GM18498 (cell line): ENCODE results near the gene PKD1.
"Not testable (repeated sequence)": the region's sequence is repeated elsewhere in the genome, so short reads cannot be mapped to it uniquely, and the experiment has no call there.

Experiments used
- ATAC-seq: cut with Tn5 transposase; IDR thresholded peaks from one replicate; pipeline ENCODE4 v1.9.1; 2021; ENCODE audit warnings: mild to moderate bottlenecking, moderate library complexity; ENCODE audit not compliant: unreplicated experiment

The PKD1 gene

DNA sequence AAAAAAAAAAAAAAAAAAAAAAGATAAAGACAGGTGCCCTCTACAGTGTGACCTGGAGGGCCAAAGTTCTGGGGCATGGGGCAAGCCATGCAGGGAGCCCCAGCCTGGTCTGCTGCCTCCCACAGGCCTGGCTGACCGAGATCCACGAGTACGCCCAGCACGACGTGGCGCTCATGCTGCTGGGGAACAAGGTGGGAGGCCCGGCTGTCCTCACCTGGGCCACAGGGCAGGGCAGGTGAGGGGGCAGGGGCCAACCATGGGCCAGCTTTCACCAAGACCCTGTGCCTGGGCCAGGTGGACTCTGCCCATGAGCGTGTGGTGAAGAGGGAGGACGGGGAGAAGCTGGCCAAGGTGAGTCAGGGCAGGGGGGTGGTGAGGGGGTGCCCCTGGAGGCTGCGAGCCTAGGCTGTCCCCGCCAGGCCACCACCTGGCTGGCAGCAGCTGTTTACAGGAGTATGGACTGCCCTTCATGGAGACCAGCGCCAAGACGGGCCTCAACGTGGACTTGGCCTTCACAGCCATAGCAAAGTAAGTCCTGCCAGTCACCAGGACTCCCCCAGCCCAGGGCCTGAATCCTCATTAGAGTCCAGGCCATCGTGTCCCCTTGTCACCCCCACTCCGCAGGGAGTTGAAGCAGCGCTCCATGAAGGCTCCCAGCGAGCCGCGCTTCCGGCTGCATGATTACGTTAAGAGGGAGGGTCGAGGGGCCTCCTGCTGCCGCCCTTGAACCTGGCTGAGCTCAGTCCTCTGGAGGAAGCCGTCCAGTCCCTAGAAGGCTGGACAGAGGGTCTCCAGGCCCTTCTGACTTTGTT lies 17.2 kb upstream of the PKD1 start:
- no peak for ATAC-seq

DNA sequence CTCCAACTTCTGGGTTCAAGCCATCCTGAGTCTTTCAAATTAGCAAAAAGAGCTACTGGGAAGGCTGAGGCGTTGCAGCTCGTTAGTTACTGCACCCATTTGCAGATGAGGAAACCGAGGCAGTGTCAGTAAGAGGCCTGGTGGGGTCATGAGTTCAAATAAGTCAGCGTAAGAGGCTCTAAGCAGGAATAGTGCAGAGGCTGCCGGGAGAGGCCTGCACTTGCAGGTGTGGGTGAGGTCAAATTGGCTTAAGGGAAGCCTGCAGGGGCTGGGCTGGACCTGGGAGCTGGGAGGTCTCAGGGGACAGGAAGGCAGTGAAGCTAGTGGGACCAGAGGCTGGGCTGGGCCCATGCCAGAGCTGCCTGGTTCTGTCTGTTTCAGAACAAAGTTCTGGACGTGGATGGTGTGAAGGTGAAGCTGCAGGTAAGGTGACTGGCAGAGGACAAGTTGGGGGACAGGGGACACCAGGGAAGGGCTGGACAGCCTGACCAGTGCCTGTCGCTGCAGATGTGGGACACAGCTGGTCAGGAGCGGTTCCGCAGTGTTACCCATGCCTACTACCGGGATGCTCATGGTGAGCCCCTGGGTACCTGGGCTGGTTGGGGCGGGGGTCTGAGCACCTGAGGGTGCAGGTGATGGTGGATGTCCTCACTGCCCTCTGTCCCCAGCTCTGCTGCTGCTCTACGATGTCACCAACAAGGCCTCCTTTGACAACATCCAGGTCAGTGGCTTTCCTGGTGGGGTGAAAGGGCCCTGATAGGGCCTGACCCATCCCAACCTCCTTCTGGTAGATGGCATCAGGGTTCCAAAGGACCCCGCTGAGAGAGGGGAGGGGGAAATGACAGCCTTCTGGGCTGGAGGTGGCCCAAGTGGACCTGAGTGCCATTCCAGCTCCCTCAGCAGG lies 15.7 kb upstream of the PKD1 start:
- ATAC-seq: no peak

DNA sequence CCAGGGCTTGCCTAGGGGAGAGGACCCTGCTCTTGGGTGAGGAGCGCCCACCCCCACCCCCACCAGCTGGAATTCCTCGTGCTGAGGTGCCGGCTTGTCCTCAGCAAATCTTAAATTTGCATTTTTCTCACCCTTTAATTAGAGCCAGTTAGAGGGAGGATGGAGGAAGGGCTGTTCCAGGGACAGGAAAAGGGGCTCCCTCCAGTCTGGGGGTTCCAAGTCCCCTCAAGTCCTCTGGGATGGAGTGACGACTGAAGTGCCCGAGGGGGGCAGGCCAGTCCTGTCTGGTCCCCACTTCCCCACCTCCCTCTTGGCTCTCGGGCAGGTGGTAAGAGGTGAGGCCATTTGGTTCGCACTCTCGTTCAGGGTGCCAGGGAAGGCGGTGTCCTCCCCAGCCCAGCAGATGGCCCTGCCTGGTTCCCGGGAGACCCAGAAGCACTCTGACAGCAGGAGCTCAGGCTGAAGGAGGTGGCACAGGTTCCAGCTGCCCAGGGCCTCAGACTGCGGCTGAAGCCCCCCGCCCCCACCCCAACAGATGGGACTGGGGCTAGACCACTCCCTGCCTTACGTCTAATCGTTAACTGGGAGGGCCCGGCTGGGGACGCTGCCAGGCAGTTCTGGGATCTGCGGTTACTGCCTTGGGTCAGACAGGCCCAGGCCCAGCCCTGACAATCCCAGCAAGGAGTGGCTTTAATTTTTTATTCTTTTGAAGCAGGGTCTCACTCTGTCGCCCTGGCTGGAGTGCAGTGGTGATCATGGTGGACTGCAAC lies 14.9 kb upstream of the PKD1 start:
- ATAC-seq: no peak

DNA sequence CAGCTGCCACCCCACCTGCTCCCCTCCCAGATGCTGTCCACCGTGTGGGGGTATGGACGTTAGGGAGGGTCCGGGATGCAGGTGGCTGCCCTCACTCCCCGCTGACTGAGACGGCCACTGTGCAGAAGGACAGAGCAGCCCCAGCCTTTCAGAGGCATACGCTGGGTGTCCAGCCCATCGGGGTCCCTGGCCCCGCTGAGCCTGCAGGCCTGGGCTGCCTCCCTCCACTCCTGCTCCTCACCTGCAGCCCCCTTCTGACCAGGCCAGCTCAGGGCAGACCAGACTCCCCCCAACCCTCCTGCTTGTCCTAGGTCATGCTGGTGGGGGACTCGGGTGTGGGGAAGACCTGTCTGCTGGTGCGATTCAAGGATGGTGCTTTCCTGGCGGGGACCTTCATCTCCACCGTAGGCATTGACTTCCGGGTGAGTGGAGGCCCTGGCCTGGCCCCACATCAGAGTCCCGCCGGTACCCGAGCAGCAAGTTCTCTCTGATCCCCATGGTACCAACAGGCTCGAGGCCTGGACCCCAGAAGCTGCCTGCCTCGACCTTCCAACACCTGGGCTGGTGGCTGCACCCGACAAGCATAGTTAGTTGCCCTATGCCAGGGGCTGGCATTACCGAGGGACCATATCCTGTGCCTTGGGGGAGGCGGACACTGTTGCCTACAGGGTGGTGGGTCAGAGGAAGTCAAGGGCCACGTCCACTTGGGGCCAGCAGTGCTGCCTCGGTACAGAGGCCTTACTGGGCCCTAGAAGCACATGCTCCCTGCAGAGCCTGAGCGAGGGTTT lies 14.1 kb upstream of the PKD1 start:
- ATAC-seq: no peak

DNA sequence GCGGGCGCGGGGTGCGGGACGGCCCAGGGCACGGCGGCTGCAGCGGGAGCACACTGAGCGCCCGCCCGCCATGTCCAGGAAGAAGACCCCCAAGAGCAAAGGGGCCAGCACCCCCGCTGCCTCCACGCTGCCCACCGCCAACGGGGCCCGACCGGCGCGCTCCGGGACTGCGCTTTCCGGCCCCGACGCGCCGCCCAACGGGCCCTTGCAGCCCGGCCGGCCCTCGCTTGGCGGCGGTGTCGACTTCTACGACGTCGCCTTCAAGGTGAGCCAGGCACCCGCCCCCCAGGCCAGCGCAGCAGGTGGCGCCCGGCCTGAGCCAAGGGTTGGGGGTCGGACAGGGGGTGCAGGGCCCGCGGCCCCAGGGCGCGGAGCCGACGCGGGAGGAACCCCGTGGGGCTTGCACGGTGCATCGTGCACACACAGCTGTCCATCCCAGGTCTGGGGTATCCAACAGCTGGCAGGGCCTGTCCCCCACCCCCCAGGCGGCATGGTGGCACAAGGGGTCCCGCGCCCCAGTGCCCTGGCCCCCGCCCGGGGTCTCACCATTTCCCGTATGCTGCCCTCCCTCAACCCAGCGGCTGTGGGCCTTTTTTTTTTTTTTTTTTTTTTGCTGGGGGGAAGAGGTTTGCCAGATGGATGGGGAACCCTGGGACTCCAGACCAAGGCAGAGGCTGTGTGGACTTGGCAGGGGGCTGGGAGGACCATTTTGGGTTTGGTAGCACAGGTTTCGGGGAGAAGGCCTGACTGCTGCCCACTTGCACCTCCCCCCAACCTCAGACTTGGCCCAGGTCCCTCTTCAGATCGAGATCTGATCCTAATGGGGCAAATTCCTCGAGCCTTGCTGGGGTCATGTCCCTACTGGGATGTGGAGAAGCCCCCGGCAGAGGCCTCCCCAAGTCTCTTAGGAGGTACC lies 13.3 kb upstream of the PKD1 start:
- ATAC-seq: no peak

DNA sequence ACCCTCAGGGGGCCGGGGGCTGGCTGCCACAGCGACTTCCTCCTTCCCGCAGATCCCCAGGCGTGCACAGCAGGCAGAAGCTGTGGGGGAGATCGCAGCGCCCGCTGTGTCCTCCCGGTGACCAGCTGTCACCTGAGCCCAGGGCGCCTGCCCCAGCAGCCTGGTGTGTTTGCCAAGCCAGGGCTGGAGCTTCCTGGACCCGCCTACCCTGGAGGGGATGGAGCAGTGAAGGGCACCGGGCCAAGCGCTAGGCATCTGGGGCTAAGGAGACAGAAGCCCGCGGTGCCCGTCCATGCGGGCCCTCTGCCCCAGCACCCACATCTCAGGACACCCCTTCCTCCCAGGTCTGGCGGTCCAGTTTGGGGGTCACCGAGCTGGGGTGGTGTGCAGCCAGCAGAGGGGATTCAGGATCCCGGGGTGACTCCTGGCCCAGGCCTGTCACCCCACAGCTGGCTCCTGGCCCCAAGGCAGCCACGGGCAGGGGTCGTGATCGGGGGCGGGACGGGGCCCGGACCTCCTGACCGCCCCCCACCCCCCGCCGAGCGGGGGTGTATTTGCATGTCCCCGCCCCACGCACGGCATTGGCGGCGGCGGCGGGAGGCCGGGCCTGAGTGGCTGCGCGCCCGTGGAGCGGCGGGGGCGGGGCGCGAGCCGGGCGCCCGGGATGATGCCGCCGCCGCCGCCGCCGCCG lies 12.4 kb upstream of the PKD1 start, which contains the start of gene RAB26:
Gene RAB26 (plus strand): TSS at position 645 of the 691 bp plus-strand sequence. CDS start 159 bp downstream, outside the sequence.
- ATAC-seq: no peak

DNA sequence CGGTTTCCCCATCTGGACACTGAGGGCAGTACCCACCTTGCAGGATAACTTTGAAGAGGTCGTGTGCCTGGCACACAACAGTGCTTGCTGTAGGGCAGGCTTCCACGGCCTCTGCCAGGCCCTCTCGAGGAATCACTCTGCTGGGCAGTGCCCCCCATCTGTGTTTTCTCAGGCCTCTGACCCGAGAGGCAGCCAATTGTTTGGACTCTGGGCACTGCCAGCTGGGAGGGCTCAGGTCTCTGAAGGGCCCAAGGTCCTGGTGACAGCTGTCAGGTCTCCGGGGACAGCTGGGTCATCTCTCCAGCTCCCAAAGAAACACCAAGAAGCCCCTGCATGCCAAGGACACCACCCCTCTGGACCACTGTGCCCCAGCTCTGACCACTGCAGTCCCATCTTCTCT lies 11.7 kb upstream of the PKD1 start:
- ATAC-seq: no peak

DNA sequence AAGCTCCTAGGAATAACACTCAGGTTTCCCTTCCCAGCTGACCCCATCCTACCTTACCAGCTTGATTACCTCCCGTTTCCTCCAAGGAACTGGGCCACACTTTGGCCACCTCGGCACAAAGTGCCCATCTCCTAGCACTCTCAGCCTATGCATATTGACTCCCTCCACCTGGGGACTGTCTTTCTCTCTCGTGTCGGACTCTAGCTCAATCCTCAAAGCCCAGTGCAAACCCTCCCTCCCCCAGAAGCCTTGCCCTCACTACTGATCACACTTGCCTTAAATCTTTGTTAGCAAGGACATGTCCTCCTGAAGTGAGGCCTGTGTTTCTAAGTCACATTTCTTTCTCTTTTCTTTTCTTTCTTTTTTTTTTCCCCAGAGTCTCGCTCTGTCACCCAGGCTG lies 10.1 kb upstream of the PKD1 start:
- ATAC-seq: no peak

DNA sequence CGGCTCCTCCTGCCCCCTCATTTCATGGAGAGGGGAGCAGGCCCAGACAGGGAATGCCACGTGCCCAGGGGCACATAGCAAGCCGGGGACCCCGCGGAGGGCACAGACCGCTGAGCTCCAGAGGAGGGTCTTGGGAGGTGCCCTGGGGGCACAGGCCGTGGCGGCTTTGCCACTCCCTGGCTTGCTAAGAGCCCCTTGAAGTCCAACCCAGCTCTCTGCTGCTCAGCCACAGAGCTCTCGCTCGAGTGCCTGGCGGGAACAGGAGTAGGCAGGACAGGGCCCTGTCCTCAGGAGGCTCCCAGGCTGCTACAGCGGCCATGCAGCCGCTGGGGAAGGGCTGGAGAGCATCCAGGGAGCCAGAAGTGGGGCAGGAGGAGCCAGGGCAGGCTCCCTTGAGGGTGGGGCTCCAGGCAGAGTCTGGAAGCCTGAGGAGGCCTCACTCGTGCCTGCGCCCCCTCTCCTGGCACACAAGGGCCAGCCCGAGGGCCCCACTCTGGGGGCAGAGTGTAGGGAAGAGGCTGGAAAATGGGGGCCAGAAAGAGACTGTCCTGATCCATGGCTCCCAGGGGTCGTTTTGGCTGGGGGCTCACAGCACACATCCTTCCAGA lies 8.3 kb upstream of the PKD1 start:
- ATAC-seq: no peak

DNA sequence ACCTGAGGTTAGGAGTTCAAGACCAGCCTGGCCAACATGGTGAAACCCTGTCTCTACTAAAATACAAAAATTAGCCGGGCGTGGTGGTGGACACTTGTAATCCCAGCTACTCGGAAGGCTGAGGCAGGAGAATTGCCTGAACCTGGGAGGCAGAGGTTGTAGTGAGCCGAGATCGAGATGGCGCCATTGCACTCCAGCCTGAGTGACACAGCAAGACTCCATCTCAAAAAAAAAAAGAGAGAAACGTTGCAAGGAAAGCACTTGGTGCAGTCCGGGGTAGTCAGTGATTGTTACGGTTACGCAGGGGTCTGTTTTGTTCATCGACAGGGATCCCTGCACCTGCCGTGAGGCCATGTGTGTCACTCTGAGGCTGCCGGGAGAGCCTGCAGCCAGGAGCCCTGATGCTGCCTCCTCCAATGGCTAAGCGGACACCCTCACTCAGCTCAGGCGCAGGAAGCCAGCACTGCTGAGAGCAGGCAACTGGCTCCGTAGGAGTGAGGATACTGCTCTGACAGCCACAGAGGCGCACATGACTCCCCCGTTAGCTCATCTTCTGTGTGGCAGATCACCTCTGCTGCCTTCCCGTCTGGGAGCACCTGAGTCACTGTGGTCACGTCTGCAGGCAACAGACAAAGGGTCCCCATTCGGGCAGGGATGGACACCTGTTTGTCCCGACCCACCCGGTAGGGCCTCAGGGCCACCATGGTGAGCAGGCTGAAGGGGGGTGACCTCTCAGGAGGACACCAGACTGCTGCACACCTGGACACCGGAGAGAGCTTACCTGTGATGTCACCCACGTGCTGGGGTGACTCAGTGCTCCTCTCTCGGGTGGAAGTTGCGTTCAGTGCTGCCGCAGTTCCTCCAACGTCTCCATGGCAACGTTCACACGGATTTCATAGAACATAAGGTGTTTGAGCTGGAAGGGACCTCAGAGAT lies 7.5 kb upstream of the PKD1 start:
- no peak for ATAC-seq

DNA sequence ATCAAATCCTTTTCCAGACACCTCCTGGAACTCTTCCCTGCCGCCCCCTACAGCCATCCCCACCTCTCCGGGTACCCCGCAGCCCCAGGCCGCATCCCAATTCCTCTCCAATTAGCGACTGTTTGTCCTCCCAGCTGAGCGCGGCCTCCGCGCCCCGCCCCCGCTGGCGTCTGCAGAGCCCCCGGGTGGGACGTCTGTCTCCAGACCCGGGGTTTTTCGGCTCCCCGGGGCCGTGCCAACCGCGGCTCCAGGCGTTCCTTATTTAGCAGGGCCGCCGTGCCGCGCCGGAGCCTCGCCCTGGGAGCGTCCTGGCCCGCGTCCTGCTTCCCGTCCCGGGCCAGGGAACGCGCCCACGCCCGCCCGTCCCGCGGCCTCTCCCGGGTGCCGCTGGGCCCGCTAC lies 627 bp downstream of the PKD1 start:
- ATAC-seq: not testable (repeated sequence)

DNA sequence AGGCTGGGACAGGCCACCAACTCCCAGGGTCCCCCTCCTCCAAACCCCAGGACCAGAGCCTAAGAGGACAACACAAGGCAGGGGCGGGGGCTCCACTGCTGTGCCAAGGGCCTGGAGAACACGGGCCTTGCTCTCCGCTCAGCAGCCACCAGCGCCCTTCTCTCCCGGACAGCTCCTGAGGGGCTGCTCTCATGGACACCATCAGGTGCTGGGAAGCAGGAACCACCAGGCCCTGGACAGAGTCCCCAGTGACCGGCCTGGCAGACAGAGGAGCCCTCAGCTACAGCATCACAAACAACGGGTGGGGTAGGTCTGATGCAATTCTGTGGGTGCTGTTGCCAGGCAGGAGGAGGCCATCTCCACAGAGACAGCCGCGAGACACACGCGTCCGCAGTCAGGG lies 1.9 kb downstream of the PKD1 start:
- not testable (repeated sequence) for ATAC-seq

DNA sequence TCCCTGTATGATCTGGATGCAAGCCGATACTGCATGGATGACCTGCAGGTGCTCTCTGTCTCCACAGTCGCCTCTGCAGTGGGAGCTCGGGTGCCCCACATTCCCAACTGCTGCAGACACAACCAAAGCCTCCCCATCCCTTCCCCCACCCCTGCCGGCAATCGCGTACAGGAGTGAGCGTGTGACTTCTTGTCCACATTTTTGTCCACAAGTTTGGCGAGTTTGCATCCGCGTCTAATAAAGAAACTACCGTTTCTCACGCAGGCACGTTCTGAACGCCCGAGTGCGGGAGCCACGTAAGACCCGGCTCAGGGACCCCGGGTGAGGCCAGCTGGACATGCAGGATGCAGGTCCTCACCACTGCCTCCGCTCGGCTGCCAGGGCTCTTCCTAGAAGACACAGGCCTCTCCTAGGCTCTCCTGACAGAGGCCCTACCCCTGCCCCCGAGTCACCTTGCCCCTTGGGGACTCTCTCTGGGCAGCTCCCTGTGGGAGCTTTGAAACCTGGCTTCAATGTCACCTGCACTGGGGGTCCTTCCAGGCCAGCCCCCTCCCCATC lies 5.7 kb downstream of the PKD1 start:
- not testable (repeated sequence) for ATAC-seq

DNA sequence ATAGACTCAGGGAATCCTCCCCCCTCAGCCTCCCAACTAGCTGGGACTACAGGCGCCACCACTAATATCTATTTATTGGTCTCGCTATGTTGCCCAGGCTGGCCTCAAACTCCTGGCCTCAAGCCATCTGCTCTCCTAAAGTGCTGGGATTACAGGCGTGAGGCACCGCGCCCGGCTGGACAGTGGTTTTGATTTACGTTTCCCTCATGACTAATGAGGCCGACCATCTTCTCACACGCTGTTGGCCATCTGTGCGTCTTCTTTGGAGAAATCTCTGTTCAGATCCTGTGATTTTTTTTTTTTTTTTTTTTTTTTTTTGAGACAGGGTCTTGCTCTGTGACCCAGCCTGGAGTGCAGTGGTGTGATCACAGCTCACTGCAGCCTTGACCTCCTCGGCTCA lies 6.4 kb downstream of the PKD1 start:
- not testable (repeated sequence) for ATAC-seq

DNA sequence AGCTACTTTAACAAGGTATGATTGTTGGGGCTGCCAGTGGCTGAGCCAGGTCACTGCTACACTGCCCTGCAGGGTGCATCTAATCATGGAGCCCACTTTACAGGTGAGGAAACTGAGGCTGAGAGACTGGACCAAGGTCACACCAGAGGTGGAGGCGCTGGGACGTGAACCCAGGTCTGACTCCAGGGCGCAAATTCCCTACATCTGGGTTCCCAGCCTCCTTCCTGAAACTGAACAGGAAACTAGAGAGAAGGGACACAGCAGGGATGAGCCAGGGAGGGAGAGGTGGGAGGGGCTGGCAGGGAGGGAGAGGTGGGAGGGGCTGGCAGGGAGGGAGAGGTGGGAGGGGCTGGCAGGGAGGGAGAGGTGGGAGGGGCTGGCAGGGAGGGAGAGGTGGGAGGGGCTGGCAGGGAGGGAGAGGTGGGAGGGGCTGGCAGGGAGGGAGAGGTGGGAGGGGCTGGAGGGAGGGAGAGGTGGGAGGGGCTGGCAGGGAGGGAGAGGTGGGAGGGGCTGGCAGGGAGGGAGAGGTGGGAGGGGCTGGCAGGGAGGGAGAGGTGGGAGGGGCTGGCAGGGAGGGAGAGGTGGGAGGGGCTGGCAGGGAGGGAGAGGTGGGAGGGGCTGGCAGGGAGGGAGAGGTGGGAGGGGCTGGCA lies 7.9 kb downstream of the PKD1 start:
- not testable (repeated sequence) for ATAC-seq

DNA sequence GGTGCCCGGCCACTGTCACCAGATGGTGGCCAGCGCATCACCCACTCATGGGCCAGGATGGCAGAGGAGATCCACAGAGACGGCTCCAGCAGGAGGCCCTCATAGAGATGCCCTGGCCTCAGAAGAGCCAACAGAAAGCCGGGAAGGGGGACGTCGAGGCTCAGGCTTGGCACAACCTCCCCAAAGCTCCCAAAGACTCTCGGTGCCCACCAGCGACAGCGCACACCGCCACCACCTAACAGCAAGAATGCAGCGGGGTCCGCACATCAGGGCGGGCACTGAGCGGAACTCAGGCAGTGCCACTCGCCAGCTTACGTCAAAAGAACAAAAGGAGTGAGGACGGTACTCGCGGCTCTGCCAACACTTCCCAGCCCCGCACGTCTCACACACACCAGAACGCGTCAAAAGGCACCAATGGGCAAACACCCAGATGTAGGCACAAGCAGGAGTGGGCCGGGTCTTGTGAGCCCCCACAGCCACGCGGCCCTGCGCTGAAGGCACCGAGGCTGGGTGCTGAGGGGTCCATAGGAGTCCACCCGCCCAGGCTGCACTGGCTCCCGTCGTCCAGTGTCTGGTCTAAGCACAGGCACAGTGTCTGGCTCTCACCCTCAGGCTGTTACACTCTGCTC lies 8.7 kb downstream of the PKD1 start:
- ATAC-seq: not testable (repeated sequence)
